ENCODE results near the gene TMEFF2. TPM values are rescaled to one million over a fixed set of nuclear protein-coding genes. Genes with fewer than 3 reads are reported as not detected.

Gene TMEFF2
- total and polyA plus RNA-seq, 2 experiments from 2014 or later: 1.7 to 2.2 TPM

GRCh38 chr2:192148241-192148619, 46.5 kb downstream of the TMEFF2 start (continued):
- no peak for TF ChIP-seq CREB1 (CRISPR knock-in tag; IDR thresholded peaks at IDR 0.05; ENCODE audit: low read depth)

- Mint-ChIP-seq H3K27ac (peak overlapping the region; percentile 53), H3K27me3 (ENCODE audit: insufficient read depth, low read depth, poor library complexity) (no peaks in the 10 kb centered on the region), H3K4me3 (no peak overlapping the region), H3K4me1 (no peaks in the 10 kb centered on the region), H3K9me3 (no peaks in the 10 kb centered on the region), H3K36me3 (ENCODE audit: low read depth) (no peaks in the 10 kb centered on the region)
- no peak for TF ChIP-seq ZNF331 (CRISPR knock-in tag; IDR thresholded peaks at IDR 0.05; ENCODE audit: low read depth)
- TF ChIP-seq EZH2 (IDR thresholded peaks at IDR 0.05; ENCODE audit: low read depth, unreplicated experiment): no peak
- no peak for TF ChIP-seq POLR2AphosphoS5 (IDR thresholded peaks at IDR 0.05; ENCODE audit: low read depth)
- no peak for TF ChIP-seq ETS1 (IDR thresholded peaks at IDR 0.05)
- no peak for TF ChIP-seq JUNB (IDR thresholded peaks at IDR 0.05; ENCODE audit: unreplicated experiment)
- H3K4me3 ChIP-seq: no peak overlapping the region
- DNase-seq (ENCODE audit: low spot score) (no peak), ATAC-seq (no peak)
- no peaks in the 10 kb centered on the region for H3K36me3 ChIP-seq (ENCODE audit: insufficient read depth)
- H2AFZ ChIP-seq: no peak overlapping the region
- H3F3A ChIP-seq (replicated peaks; ENCODE audit: low read depth): no peaks in the 10 kb centered on the region
- no peaks in the 10 kb centered on the region for H3K4me1 ChIP-seq (ENCODE audit: insufficient read depth)
- no peak overlapping the region for H3K4me2 ChIP-seq
- H3K9me2 ChIP-seq (ENCODE audit: insufficient read depth): peaks cover 6% of the 10 kb centered on the region; the same call in 1 of the 2 replicates
- H3K79me2 ChIP-seq (replicated peaks; ENCODE audit: insufficient read depth): no peaks in the 10 kb centered on the region
- no peaks in the 10 kb centered on the region for H3K27me3 ChIP-seq (ENCODE audit: insufficient read depth)
- no peak overlapping the region for H3K27ac ChIP-seq (ENCODE audit: low read depth)
- no peaks in the 10 kb centered on the region for H4K20me1 ChIP-seq (replicated peaks; ENCODE audit: insufficient read depth)
These were observed 48.4 kb downstream of the TMEFF2 start for GRCh38 chr2:192146069-192147015.

- H3K27me3 Mint-ChIP-seq (ENCODE audit: insufficient read depth, low read depth, poor library complexity): no peaks in the 10 kb centered on the region
- no peaks in the 10 kb centered on the region for H3K36me3 Mint-ChIP-seq (ENCODE audit: low read depth)
- no peaks in the 10 kb centered on the region for H3K4me1 Mint-ChIP-seq
- Histone ChIP-seq H3K4me1 (ENCODE audit: insufficient read depth) (no peaks in the 10 kb centered on the region), H3F3A (replicated peaks; ENCODE audit: low read depth) (no peaks in the 10 kb centered on the region), H3K79me2 (replicated peaks; ENCODE audit: insufficient read depth) (no peaks in the 10 kb centered on the region), H3K4me2 (no peak overlapping the region), H4K20me1 (replicated peaks; ENCODE audit: insufficient read depth) (no peaks in the 10 kb centered on the region), H3K27me3 (ENCODE audit: insufficient read depth) (no peaks in the 10 kb centered on the region), H2AFZ (no peak overlapping the region), H3K27ac (ENCODE audit: low read depth) (no peak overlapping the region), H3K4me3 (no peak overlapping the region), H3K9me2 (ENCODE audit: insufficient read depth) (no peaks in the 10 kb centered on the region), H3K36me3 (ENCODE audit: insufficient read depth) (no peaks in the 10 kb centered on the region)
- no peak overlapping the region for H3K27ac Mint-ChIP-seq
- DNase-seq (ENCODE audit: low spot score): no peak
- ATAC-seq: no peak
- H3K4me3 Mint-ChIP-seq: no peak overlapping the region
- H3K9me3 Mint-ChIP-seq: no peaks in the 10 kb centered on the region
- TF ChIP-seq EZH2 (IDR thresholded peaks at IDR 0.05; ENCODE audit: low read depth, unreplicated experiment) (no peak), ZNF331 (CRISPR knock-in tag; IDR thresholded peaks at IDR 0.05; ENCODE audit: low read depth) (no peak), POLR2AphosphoS5 (IDR thresholded peaks at IDR 0.05; ENCODE audit: low read depth) (no peak), CREB1 (CRISPR knock-in tag; IDR thresholded peaks at IDR 0.05; ENCODE audit: low read depth) (no peak), NANOG (IDR thresholded peaks at IDR 0.05; ENCODE audit: borderline replicate concordance) (no peak), ETS1 (IDR thresholded peaks at IDR 0.05) (no peak), STAT1 (IDR thresholded peaks at IDR 0.05; ENCODE audit: unreplicated experiment) (no peak), REST (IDR thresholded peaks at IDR 0.05; ENCODE audit: unreplicated experiment) (no peak), ZNF114 (CRISPR knock-in tag; IDR thresholded peaks at IDR 0.05) (no peak), CTCF (conservative IDR thresholded peaks at IDR 0.05; ENCODE audit: low read depth in 2 of 2) (no peak)
These were observed 49.2 kb downstream of the TMEFF2 start for GRCh38 chr2:192145496-192145895.
